DMS153 treated with DMSO at 0.1 percent for 48 hours (cell line): Measurements from ENCODE around the gene FOXP3.
"Not testable (repeated sequence)": the region's sequence is repeated elsewhere in the genome, so short reads cannot be mapped to it uniquely, and the experiment has no call there.

ENCODE experiments used
- DNase-seq: peaks from one replicate; lab custom pipeline; 2025; ENCODE audit not compliant: unreplicated experiment; lab: John Stamatoyannopoulos, UW

Gene FOXP3, protein sequence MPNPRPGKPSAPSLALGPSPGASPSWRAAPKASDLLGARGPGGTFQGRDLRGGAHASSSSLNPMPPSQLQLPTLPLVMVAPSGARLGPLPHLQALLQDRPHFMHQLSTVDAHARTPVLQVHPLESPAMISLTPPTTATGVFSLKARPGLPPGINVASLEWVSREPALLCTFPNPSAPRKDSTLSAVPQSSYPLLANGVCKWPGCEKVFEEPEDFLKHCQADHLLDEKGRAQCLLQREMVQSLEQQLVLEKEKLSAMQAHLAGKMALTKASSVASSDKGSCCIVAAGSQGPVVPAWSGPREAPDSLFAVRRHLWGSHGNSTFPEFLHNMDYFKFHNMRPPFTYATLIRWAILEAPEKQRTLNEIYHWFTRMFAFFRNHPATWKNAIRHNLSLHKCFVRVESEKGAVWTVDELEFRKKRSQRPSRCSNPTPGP

DNA sequence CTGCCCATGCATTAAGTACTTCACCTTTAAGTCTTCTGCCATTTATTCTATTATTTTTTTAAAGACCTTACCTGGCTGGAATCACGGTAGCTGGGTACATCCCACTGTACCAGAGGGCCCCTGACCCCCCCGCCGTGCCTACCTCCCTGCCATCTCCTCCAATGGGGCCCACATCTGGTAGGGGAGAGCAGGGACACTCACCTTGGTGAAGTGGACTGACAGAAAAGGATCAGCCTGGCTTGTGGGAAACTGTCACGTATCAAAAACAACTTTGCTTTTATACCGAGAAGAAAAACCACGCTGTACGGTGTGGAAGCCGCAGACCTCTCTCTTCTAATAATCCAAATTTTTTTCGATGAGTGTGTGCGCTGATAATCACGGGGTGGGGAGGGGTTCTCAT is at the start of gene FOXP3:
Gene FOXP3, minus strand, starts transcription at position 251 of the 400 bp plus-strand sequence. CDS start 6,205 bp downstream, outside the sequence.
- DNase-seq, result no peak

GRCh38 chrX:49312176-49312575 is 47.7 kb upstream of the FOXP3 start:
- no peak for DNase-seq

DNA sequence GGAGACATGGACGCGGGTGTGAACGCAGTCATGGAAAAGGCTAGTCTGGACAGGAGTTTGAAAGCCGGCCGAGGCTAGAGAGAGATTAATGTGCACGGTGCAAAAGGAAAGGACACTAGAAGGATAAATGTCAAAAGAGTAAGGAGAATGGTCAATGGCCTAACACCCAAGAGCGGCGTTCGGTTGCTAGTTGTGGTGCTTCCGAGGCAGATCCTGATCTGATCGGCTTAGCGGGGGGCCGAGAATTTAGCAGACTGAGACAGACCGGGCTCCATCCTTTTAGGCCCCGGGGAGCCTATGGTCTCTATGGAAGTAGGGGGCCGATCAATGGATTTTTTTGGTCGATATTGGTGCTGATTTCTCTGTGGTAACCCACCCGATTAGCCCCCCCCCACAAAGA is 45.9 kb upstream of the FOXP3 start:
- DNase-seq, result no peak

- DNase-seq, result no peak
These were observed 45.0 kb upstream of the FOXP3 start for GRCh38 chrX:49309401-49309981.

DNA sequence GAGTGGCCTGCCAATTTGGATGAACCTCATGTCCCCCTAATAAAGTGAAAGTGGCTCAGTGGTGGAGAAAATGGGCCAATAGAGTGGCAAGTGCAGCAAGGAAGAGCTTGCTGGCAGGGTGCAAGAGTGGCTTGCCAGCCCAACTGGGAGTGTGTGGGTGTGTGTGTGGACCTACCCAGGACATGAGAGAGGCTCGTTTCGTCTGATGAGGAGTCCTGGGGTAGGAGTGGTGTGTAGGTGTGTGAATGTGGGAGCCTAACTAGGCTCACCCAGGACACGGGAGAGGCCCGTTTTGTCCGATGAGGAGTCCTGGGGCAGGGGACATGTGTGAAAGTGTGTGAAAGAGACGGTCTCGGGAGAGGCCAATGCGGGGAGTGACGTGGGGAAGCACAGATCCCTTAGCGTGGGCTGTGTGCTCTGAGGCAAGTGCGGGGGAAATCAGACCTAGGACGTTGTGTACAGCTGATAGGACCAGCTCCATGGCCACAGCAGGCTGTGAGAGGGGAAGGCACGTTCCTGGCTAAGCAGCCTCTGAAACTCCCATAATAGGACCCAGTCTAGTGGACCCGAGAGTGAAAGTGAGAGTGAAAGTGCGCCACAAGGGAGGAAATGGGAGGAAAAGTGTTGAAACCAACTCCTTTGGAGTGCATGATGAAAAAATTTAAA is 44.2 kb upstream of the FOXP3 start:
- DNase-seq, result no peak

- not testable (repeated sequence) for DNase-seq
These were observed 43.3 kb upstream of the FOXP3 start for GRCh38 chrX:49307775-49308174.

GRCh38 chrX:49303346-49303745 is 38.8 kb upstream of the FOXP3 start, which contains the start of gene GAGE10:
Gene GAGE10 (plus strand): TSS chrX:49303646. CDS start chrX:49304860, 1,214 bp downstream.
- DNase-seq, result no peak

- no peak for DNase-seq
These were observed 36.2 kb upstream of the FOXP3 start for GRCh38 chrX:49300703-49301102.

DNA sequence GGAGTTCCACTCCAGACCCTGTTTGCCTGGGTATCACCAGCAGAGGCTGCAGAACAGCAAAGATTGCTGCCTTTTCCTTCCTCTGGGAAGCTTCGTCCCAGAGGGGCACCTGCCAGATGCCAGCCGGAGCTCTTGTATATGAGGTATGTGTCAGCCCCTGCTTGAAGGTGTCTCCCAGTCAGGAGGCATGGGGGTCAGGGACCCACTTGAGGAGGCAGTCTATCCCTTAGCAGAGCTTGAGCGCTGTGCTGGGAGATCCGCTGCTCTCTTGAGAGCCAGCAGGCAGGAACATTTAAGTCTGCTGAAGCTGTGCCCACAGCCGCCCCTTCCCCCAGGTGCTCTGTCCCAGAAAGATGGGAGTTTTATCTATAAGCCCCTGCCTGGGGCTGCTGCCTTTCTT is 34.8 kb upstream of the FOXP3 start:
- DNase-seq, result not testable (repeated sequence)

- no peak for DNase-seq
These were observed 28.2 kb upstream of the FOXP3 start for GRCh38 chrX:49292400-49293362.

GRCh38 chrX:49291615-49292337 is 27.3 kb upstream of the FOXP3 start:
- no peak for DNase-seq

DNA sequence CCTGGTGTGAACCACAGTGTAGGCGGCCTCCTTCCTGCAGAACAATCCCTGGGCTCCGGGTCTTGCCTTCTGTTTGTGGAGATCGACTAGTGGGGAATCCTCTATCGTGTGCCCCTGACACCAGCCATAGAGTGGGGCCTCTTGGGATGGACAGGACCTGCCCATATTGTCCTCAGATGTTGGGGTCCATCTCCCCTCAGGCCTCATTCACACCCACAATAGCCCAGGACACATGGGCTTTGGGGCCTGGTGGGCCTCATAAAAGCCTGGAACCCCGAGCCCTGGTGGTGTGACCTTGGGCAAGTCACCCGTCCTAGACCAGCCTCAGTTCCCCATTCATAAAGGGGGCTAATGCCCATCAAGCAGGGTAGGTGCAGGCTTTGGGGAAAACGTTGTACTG is 25.7 kb upstream of the FOXP3 start:
- DNase-seq, result no peak

DNA sequence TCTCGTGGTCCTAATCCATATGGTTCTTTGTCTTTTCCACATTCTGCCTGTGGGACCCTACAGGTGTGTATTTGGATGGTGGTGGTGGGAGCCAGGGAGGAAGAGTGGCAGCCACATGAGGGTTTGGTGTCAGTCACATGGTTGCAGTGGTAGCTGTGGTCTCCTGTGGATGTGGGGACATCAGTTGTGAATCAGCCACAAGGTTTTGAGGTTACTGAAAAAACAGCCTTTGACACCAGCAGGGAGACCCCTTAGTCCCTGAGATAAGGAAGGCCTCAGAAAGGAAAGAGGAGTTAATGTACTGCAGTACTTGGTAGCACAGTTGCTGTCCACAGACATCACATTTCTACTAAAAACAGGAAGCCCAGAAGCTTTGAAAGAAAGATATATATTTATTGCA is 23.2 kb upstream of the FOXP3 start:
- DNase-seq, result no peak

DNA sequence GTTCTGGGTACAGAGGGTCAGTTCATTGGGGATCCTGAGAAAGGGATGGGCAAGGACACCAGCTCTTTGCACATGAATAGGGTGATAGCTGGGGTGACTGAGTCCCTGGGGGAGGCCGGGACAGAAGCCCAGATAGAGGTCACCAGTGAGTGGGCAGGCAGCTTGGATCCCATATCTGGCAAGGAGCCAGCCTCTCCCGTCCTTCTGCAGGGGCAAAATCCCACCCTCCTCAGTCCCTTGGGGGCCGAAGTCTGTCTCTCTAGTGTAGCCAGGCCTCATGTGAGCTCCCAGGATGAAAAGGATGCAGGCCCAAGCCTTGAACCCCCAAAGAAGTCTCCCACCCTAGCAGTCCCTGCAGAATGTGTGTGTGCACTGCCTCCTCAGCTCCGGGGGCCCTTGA is 22.1 kb upstream of the FOXP3 start:
- DNase-seq, result no peak

DNA sequence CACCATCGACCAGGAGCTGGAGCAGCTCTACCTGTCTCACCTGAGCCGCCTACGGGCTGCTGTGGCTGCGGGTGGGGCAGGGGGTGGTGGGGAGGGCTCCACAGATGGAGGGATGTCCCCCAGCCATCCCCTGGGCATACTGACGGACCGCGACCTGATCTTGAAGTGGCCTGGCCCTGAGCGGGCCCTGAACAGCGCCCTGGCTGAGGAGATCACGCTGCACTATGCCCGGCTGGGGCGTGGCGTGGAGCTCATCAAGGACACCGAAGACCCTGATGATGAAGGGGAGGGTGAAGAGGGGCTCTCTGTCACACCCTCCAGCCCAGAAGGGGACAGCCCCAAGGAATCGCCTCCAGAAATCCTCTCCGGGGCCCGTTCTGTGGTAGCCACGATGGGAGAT is 21.6 kb upstream of the FOXP3 start:
- DNase-seq, result no peak

DNA sequence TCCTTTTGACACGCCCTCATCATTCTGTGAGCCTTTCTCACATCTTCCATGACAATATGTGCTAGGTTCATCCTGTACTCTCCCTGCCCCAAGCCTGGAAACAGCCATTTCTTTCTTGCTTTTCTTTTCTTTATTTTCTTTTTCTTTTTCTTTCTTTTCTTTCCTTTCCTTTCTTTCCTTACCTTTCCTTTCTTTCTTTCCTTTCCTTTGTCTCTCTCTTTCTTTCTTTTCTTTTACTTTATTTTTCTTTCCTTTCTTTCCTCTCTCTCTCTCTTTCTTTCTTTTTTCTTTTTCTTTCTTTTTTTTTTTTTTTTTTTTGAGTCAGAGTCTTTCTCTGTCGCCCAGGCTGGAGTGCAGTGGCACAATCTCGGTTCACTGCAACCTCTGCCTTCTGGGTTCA is 19.7 kb upstream of the FOXP3 start:
- no peak for DNase-seq

- no peak for DNase-seq
These were observed 18.1 kb upstream of the FOXP3 start for GRCh38 chrX:49282647-49283011.

DNA sequence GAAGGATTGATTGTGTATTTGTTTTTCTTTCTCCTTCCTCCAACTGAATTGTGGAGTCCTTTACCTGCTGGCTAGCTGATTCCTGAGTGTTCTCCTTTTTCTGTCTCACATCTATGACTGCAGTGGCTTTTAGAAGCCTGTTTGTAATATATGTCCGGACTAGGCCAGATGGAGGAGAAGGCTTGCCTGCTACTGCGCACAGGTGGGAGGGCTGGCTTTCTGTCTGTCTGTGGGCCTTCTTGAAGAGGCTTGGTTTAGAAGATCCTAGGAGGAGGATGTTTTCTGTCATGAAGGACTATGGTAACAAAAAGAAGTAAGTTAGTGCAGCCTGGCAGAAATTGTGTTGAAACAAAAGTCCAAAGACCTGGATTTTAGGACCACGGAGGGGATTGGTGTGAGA is 13.6 kb upstream of the FOXP3 start:
- no peak for DNase-seq

- no peak for DNase-seq
These were observed 13.0 kb upstream of the FOXP3 start for GRCh38 chrX:49277535-49277830.
